GM18867 (cell line): Measurements from ENCODE around the gene KTN1.
A peak's percentile ranks its signal among the peaks of the same experiment; 100 is the strongest.

ENCODE experiments used
- ATAC-seq: cut with Tn5 transposase; IDR thresholded peaks from one replicate; pipeline ENCODE4 v1.9.1; 2021; ENCODE audit warnings: mild to moderate bottlenecking, moderate library complexity; ENCODE audit not compliant: unreplicated experiment

The KTN1 gene

DNA sequence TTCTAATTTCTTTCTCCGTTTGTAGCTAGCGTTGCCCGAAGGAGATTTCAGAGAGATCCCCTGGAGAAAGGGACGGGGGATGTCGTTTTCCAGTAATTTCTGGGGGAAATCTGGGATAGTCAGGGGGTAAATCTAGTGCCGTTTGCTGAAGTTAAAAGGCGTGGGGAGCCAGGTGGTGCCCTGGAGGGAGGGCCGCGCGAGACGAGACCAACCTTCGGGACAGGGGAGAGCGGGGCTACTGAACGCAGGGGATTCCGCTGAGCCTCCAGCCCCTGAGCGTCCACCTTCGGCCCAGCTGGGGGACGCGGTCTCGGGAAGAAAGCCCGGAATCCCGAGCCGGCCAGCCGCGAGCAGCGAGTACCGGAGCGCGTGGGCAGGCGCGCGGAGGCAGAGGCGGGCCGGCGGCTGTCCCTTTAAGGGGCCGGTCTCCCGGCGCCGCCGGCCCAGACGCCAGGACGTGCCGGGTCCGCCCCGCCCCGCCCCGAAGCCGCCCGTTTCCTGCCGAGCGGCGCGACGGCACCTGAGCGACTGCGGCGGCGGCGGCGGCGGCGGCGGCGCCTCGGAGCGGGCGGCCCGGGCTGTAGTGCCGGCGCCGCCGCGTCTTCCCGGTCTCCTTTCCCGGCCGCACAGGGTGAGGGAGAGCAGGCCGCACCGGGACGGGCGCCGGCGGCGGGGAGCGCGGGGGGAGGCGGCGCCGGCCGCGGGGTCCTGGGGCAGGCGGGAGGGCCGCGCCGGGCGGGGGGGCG lies at the start of gene KTN1:
KTN1 (plus strand) TSS at position 484 of the 746 bp plus-strand sequence. CDS start 31,842 bp downstream, outside the sequence.
- peak; percentile 87 for ATAC-seq

- no peak for ATAC-seq
Measured at GRCh38 chr14:55530464-55530863, 49.5 kb upstream of the KTN1 start.

GRCh38 chr14:55532645-55533344 lies 47.2 kb upstream of the KTN1 start:
- no peak for ATAC-seq

DNA sequence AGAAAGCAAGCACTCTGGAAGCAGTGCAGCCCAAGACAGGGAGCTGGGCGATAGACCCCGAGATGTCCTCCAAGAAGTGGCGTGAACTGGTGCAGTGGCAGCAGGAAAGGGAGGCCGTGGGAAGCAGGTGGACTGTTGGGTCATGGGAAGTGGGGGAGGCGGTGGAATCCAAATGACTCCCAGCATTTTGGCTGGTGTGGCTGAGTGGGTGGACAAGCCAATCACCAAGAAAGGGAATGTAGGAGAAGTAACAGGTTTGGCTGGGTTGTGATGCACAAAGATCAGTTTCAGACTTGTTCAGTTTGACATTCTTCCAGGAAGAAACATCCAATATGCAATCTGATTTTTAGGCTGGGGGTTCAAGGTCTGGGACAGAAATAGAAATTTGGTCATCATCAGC lies 46.0 kb upstream of the KTN1 start:
- no peak for ATAC-seq

- ATAC-seq, result no peak
Measured at GRCh38 chr14:55535516-55536203, 44.3 kb upstream of the KTN1 start.

- no peak for ATAC-seq
Measured at GRCh38 chr14:55536204-55536708, 43.8 kb upstream of the KTN1 start.

DNA sequence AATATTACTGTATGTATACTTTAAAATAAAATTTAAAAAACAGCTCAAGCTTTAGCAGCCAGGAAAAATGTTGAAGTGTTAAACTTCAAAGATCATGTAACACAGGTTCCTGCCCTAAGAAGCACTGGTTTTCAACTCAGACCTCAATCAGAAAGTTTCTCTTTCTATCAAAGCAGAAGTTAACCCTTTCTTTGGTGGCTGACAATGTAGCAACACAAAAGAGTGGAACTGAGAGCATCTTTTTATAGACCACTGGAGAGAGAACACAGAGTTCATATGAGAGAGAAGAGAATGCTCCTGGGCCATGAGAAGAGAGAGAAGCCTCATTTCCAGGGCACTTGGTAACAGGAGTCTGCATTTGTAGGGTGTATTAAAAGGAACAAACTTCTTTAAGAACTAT lies 42.2 kb upstream of the KTN1 start:
- peak; percentile 54 for ATAC-seq

GRCh38 chr14:55539975-55540374 lies 40.0 kb upstream of the KTN1 start:
- ATAC-seq, result no peak

DNA sequence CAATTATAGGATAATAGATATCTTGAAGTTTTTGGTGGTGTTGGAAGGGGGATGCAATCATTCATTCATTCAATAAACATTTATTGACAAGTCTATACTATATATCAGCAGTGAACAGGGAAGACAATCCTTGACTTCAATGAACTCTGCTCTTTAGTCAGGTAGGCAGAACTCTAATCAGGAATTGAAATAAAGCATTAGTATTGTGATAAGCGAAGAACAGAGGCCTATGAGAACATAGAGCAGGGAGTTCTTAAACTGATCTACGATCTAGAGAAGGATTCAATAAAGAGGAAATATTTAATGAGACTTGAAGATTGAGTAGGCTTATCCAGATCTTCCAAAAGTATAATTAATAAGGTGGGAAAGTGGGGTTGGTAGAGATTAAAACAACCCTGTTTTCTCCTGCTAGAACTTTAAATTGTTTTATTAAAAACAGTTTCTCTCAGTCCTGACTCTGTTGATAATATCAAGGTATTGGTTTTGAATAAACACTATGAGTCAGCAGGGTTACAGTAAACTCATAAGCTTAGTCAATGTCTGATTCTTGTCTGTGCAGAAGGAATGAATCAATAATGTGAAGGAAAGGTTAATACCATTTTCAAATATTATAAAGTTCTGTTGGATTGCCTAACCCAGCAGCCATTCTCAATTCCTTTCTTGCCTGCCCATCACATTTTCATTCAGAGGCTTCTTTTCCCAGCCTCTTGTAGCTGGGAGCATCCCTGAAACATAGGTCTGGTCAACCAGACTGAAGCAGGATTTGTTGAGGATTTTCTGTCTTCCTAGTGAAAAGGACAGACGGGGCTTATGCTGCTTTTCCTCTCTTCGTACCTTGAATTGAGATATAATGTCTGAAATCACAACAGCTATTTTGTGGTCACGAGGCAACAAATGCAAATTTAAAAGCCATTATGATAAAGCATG lies 38.9 kb upstream of the KTN1 start:
- ATAC-seq, result no peak

DNA sequence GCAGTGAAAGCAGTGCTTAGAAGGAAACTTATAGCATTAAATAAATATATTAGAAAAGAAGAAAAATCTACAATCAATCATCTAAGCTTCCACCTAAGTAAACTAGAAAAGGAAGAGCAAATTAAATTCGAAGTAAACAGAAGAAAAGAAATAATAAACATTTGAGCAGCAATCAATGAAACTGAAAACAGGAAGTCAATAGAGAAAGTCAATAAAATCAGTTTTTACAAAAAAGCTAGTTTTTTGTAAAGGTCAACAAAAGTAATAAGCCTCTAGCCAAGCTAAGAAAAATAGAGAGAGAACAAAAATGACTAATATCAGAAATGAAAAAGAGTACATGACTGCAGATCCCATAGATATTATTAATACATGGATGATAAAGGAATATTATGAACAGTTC lies 34.2 kb upstream of the KTN1 start:
- ATAC-seq, result no peak

DNA sequence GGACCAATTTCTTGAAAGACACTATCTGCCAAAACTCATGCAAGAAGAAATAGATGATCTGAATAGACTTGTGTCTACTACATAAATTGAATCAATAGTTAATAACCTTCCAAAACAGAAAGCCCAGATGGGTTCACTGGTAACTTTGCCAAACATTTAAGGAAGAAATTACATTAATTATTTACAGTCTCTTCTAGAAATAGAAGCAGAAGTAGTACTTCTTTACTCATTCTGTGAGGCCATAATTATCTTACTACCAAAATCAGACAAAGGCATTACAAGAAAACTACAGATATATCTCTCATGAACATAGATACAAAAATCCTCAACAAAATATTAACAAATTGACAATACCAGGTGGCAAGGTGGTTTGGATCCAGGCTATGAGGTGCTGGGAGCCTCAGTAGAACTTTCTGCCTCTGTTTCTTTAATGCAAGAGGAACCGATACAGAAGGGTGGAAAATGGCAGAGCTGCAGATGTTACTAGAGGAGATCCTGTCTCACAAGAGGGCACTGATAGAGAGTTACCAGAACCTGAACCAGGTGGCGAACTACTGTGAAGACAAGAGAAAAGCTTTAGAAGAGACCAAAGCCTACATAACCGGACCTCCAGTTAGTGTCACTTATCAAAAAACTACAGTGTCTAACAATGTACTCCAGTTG lies 33.7 kb upstream of the KTN1 start:
- peak; percentile 82 for ATAC-seq

- ATAC-seq, result no peak
Measured at GRCh38 chr14:55547650-55548315, 32.2 kb upstream of the KTN1 start.

DNA sequence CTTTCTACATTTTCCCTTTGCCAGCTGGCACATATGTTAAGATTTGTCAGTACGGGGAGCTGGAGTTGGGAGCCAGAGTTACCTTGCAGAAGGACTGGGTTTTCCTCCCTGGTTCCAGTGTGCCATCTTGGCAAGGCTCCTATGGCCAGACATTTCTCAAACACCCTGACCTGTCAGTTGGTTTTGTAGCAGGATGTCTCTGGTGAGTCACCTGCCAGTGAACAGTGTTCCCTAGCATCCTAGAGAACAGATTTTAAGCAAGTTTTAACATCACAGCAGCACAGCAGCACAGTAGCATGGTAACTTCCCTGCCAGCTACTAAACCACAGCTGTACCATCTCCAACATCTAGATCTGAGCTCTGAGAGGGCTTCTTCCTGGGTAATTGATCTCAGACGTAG lies 26.2 kb upstream of the KTN1 start:
- ATAC-seq, result no peak

DNA sequence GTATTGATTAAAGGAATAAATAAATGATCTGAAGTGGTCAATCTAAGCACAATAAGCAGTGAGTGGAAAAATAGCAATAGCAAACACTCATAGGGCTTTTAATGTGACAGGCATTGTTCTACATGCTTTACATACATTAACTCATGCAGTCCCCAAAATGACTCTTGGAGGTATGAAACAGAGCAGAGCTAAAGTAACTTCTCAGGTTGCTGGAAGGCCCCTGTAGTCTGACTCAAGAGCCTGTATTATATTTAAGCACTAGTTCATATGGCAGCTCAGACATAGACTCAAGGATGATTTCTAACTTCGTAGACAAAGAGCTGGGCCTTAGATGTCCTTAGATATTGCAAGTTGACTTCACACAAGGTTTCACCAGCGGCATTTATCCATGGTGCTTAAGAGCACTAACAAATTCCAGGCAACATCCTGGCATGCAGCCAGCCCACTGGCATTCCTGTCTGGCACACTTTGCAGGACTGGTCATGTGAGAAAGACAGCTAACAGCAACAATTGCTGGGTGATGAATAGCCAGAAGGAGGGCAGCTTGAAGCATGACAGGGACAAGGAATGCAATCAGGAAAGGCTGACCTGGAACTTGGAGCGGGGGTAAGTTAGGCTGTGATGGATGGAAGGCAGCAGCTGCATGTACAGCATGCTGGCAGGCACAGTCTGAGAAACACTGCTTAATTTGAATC lies 22.9 kb upstream of the KTN1 start:
- ATAC-seq, result no peak

GRCh38 chr14:55562135-55562534 lies 17.9 kb upstream of the KTN1 start:
- ATAC-seq, result no peak

- no peak for ATAC-seq
Measured at GRCh38 chr14:55568618-55569017, 11.4 kb upstream of the KTN1 start.

DNA sequence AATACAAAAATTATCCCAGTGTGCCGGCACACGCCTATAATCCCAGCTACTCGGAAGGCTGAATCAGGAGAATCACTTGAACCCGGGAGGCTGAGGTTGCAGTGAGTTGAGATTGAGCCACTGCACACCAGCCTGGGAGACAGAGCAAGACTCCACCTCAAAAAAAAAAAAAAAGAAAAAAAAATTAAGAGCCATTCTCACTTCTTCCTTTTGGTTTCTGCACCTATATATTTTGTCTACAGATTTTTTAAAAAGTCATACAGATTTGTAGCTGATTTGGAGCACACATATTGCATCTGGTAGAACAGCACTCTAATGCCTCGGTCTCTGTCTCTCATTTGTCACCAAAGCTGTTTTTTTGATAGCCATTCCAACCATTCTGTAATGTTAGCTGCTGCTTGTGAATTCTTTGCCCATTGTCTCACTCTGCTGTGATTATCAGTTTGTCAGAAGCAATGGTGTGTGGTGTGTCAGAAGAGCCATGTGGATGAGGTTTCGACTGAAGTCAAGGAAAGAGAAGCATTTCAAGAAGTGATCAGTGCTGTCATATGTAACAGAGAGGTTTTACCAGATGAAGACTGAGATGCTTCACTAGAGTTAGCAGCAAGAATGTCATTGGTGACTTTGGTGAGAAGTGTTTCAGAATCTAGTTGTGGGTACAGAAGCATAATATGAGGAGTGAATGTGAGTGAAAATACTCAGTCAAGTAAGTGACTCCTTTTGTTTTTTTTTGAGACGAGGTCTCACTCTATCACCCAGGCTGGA lies 8.7 kb upstream of the KTN1 start:
- ATAC-seq, result peak; percentile 74

DNA sequence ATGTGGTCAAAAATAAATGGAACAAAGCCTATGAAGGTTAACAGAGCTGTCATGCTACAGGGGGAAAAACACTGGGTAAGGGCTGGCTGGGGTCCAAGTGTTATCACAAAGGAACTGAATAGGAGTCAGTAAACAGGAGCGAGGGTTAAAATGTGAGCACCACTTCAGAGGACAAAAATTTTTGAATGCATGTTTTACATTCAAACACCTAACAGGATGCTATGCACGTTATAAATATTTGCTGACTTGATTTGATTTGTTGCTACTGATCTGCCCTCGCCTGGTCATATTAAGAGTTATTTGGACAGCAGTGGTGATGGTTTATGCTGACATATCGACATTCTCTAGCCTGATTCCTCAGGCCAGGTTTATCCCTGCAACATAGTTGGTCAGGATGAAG lies 7.4 kb upstream of the KTN1 start:
- ATAC-seq, result no peak
